ENCODE measurements around the gene CERS5.

Gene CERS5

GRCh38 chr12:50207424-50207823 is 40.3 kb upstream of the CERS5 start:
- no peak overlapping the region for H3K4me3 ChIP-seq (ENCODE audit: low read depth, low read length)
- TF ChIP-seq CTCF (IDR thresholded peaks at IDR 0.05; ENCODE audit: control insufficient read depth, extremely low read depth, insufficient read depth): no peak
- DNase-seq (ENCODE audit: low read depth): no peak

GRCh38 chr12:50205648-50206047 is 38.5 kb upstream of the CERS5 start:
- no peak overlapping the region for H3K4me3 ChIP-seq (ENCODE audit: low read depth, low read length)
- no peak for TF ChIP-seq CTCF (IDR thresholded peaks at IDR 0.05; ENCODE audit: control insufficient read depth, extremely low read depth, insufficient read depth)
- no peak for DNase-seq (ENCODE audit: low read depth)

GRCh38 chr12:50203691-50204090 is 36.5 kb upstream of the CERS5 start:
- no peak for TF ChIP-seq CTCF (IDR thresholded peaks at IDR 0.05; ENCODE audit: control insufficient read depth, extremely low read depth, insufficient read depth)
- no peak for DNase-seq (ENCODE audit: low read depth)
- no peak overlapping the region for H3K4me3 ChIP-seq (ENCODE audit: low read depth, low read length)

- peak overlapping the region; percentile 36 for H3K4me3 ChIP-seq (ENCODE audit: low read depth, low read length)
- peak; percentile 92 for DNase-seq (ENCODE audit: low read depth)
- no peak for TF ChIP-seq CTCF (IDR thresholded peaks at IDR 0.05; ENCODE audit: control insufficient read depth, extremely low read depth, insufficient read depth)
Observed at GRCh38 chr12:50201987-50202521, 34.9 kb upstream of the CERS5 start.

- no peak for DNase-seq (ENCODE audit: low read depth)
- TF ChIP-seq CTCF (IDR thresholded peaks at IDR 0.05; ENCODE audit: control insufficient read depth, extremely low read depth, insufficient read depth): no peak
- no peak overlapping the region for H3K4me3 ChIP-seq (ENCODE audit: low read depth, low read length)
Observed at GRCh38 chr12:50200552-50201273, 33.5 kb upstream of the CERS5 start.

- no peak for TF ChIP-seq CTCF (IDR thresholded peaks at IDR 0.05; ENCODE audit: control insufficient read depth, extremely low read depth, insufficient read depth)
- no peak overlapping the region for H3K4me3 ChIP-seq (ENCODE audit: low read depth, low read length)
- no peak for DNase-seq (ENCODE audit: low read depth)
Observed at GRCh38 chr12:50198829-50199228, 31.7 kb upstream of the CERS5 start.

GRCh38 chr12:50197297-50197727 is 30.1 kb upstream of the CERS5 start:
- TF ChIP-seq CTCF (IDR thresholded peaks at IDR 0.05; ENCODE audit: control insufficient read depth, extremely low read depth, insufficient read depth): no peak
- no peak for DNase-seq (ENCODE audit: low read depth)

More at GRCh38 chr12:50197297-50197727, 30.1 kb upstream of the CERS5 start:
- H3K4me3 ChIP-seq (ENCODE audit: low read depth, low read length): no peak overlapping the region

Measured in LNCaP clone FGC (cell line).